Measurements from ENCODE around the gene ZSCAN5B. TPM values are rescaled to one million over a fixed set of nuclear protein-coding genes. Genes with fewer than 3 reads are reported as not detected.

The ZSCAN5B gene
- polyA plus RNA-seq, 1 of the 3 experiments (the other 2 are of a cell fraction), result not detected

DNA sequence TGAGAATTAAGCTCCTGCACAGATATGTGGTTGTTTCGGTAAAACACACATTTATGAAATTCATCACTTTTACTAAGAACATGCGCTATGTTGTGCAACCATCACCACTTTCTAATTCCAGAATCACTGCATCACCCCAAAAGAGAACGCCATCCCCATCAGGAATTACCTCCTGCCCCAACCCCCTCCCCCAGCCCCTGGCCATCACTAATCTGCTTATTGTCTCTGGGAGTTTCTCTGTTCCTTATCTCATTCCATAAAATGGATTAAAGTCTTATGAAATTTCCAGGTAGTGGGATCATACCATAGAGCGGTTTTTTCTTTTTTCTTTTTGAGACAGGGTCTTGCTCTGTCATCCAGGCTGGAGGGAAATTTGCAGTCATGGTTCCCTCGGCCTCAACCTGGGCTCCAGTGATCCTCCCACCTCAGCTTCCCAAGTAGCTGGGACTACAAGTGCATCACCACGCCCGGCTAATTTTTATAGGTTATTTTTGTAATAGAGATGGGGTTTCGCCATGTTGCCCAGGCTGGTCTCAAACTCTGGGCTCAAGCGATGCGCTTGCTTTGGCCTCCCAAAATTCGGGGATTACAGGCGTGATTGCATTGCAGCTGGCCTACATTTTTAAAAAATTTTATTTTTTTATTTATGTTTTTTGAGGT is 3.5 kb downstream of the ZSCAN5B start (continued):
- TF ChIP-seq, protein P1, sequence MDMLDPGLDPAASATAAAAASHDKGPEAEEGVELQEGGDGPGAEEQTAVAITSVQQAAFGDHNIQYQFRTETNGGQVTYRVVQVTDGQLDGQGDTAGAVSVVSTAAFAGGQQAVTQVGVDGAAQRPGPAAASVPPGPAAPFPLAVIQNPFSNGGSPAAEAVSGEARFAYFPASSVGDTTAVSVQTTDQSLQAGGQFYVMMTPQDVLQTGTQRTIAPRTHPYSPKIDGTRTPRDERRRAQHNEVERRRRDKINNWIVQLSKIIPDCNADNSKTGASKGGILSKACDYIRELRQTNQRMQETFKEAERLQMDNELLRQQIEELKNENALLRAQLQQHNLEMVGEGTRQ (IDR thresholded peaks at IDR 0.05; ENCODE audit: borderline replicate concordance, low read depth, low read length), result no peak
- TF ChIP-seq EP300 (IDR thresholded peaks at IDR 0.05; ENCODE audit: borderline replicate concordance in 1 of 2, low read depth in 1 of 2, low read length in 1 of 2) (no peak), FOSL2 (IDR thresholded peaks at IDR 0.05; ENCODE audit: borderline replicate concordance, low read depth) (no peak)

DNA sequence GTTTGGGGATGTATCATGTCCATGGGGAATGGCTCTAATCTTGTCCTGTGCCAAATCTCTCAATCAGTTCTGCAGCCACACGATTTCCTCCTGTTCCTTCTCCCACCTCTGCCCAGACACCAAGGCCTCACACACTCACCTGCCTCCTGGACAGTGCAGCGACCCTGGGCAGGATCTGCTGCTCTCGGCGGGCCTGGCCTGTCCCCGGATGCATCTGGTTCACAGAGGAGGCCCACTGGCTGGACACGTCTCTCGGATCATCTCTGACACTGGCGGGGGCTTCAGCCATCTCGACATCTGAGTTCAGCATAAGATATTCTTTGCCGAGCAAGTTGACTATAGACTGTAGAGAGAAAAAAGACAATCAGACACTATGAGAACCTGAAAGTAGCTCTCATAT is 5.9 kb downstream of the ZSCAN5B start:
- no peak overlapping the region for H3K4me3 ChIP-seq (ENCODE audit: low read depth in 2 of 2, low read length in 1 of 2)
- H3K4me1 ChIP-seq (ENCODE audit: control insufficient read depth in 1 of 2, insufficient read depth in 2 of 2, low read depth in 1 of 2, low read length in 1 of 2), result no peaks in the 10 kb centered on the region
- WGBS (ENCODE audit: low lambda C conversion rate), result 15% methylated on average over 10 of the region's 10 CpGs
- no peaks in the 10 kb centered on the region for H4K20me1 ChIP-seq (ENCODE audit: insufficient read depth)
- H3K27ac ChIP-seq (ENCODE audit: low read depth in 2 of 2, low read length in 1 of 2), result no peak overlapping the region
- no peak overlapping the region for H3K4me2 ChIP-seq
- H2AFZ ChIP-seq (ENCODE audit: low read depth), result no peak overlapping the region
- H3K9ac ChIP-seq, result no peak overlapping the region
- H3K9me2 ChIP-seq, result no peaks in the 10 kb centered on the region
- no peaks in the 10 kb centered on the region for H3K36me3 ChIP-seq (replicated peaks in 1 of 2; ENCODE audit: control insufficient read depth in 1 of 2, insufficient read depth in 2 of 2, low read length in 1 of 2)
- no peaks in the 10 kb centered on the region for H3K9me3 ChIP-seq
- POLR2A ChIA-PET, result no interaction called here
- no peaks in the 10 kb centered on the region for H3K79me2 ChIP-seq (ENCODE audit: insufficient read depth)
- CTCF ChIA-PET, result interaction anchor here (1.2 kb wide), 2 partner anchors 14 to 125 kb away, joined by 4 to 5 read pairs; no protein-coding TSS in a partner anchor
- H3K27me3 ChIP-seq (ENCODE audit: insufficient read depth), result peaks cover 45% of the 10 kb centered on the region; the same call in 1 of the 2 replicates
- no peak for DNase-seq
- no peak for TF ChIP-seq MXI1 (IDR thresholded peaks at IDR 0.05; ENCODE audit: low read depth, low read length)
- TF ChIP-seq MEF2A (IDR thresholded peaks at IDR 0.05; ENCODE audit: borderline replicate concordance, low read depth), result no peak
- TF ChIP-seq, protein P2, sequence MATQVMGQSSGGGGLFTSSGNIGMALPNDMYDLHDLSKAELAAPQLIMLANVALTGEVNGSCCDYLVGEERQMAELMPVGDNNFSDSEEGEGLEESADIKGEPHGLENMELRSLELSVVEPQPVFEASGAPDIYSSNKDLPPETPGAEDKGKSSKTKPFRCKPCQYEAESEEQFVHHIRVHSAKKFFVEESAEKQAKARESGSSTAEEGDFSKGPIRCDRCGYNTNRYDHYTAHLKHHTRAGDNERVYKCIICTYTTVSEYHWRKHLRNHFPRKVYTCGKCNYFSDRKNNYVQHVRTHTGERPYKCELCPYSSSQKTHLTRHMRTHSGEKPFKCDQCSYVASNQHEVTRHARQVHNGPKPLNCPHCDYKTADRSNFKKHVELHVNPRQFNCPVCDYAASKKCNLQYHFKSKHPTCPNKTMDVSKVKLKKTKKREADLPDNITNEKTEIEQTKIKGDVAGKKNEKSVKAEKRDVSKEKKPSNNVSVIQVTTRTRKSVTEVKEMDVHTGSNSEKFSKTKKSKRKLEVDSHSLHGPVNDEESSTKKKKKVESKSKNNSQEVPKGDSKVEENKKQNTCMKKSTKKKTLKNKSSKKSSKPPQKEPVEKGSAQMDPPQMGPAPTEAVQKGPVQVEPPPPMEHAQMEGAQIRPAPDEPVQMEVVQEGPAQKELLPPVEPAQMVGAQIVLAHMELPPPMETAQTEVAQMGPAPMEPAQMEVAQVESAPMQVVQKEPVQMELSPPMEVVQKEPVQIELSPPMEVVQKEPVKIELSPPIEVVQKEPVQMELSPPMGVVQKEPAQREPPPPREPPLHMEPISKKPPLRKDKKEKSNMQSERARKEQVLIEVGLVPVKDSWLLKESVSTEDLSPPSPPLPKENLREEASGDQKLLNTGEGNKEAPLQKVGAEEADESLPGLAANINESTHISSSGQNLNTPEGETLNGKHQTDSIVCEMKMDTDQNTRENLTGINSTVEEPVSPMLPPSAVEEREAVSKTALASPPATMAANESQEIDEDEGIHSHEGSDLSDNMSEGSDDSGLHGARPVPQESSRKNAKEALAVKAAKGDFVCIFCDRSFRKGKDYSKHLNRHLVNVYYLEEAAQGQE (IDR thresholded peaks at IDR 0.05; ENCODE audit: low read depth, low read length), result no peak
- no peak for TF ChIP-seq FOXJ3 (CRISPR knock-in tag; IDR thresholded peaks at IDR 0.05)
- TF ChIP-seq NRF1 (IDR thresholded peaks at IDR 0.05; ENCODE audit: low read depth, low read length), result no peak
- TF ChIP-seq, protein P3, sequence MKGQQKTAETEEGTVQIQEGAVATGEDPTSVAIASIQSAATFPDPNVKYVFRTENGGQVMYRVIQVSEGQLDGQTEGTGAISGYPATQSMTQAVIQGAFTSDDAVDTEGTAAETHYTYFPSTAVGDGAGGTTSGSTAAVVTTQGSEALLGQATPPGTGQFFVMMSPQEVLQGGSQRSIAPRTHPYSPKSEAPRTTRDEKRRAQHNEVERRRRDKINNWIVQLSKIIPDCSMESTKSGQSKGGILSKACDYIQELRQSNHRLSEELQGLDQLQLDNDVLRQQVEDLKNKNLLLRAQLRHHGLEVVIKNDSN (IDR thresholded peaks at IDR 0.05; ENCODE audit: borderline replicate concordance, low read depth), result no peak
- TF ChIP-seq, protein P4, sequence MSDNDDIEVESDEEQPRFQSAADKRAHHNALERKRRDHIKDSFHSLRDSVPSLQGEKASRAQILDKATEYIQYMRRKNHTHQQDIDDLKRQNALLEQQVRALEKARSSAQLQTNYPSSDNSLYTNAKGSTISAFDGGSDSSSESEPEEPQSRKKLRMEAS (IDR thresholded peaks at IDR 0.05; ENCODE audit: low read depth), result no peak
- TF ChIP-seq POLR2AphosphoS5 (IDR thresholded peaks at IDR 0.05; ENCODE audit: low read depth, low read length), result no peak
- no peak for TF ChIP-seq RAD21 (IDR thresholded peaks at IDR 0.05; ENCODE audit: low read length)
- TF ChIP-seq RXRA (IDR thresholded peaks at IDR 0.05; ENCODE audit: borderline replicate concordance, low read depth), result no peak
- TF ChIP-seq, protein P5, sequence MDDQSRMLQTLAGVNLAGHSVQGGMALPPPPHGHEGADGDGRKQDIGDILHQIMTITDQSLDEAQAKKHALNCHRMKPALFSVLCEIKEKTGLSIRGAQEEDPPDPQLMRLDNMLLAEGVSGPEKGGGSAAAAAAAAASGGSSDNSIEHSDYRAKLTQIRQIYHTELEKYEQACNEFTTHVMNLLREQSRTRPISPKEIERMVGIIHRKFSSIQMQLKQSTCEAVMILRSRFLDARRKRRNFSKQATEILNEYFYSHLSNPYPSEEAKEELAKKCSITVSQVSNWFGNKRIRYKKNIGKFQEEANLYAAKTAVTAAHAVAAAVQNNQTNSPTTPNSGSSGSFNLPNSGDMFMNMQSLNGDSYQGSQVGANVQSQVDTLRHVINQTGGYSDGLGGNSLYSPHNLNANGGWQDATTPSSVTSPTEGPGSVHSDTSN (IDR thresholded peaks at IDR 0.05), result no peak
- no peaks in the 10 kb centered on the region for H3F3A ChIP-seq (replicated peaks; ENCODE audit: insufficient read depth)
